H1 (cell line): ENCODE data around the gene ANXA4. TPM values are rescaled to one million over a fixed set of nuclear protein-coding genes. Genes with fewer than 3 reads are reported as not detected.

Source experiments
- BCL11A ChIP-seq, 2 experiments: IDR thresholded peaks; one replicate each; pipeline ENCODE4 v1.6.1; 2011; ENCODE audit warnings: low read depth in 2 of 2, low read length in 2 of 2, mild to moderate bottlenecking in 2 of 2
- CBX8 ChIP-seq: fragments of 300-800, 300-1000 bp; sonication (generic); IDR thresholded peaks from 2 replicates; pipeline ENCODE4 v1.7.1; 2016; ENCODE audit warnings: low read depth, low read length, borderline replicate concordance
- CHD2 ChIP-seq: IDR thresholded peaks from 2 replicates; pipeline ENCODE4 v1.6.1; 2012; ENCODE audit warnings: low read length, improper control_type of control experiment
- EP300 ChIP-seq, 2 experiments: IDR thresholded peaks; 1 replicate in 1 of 2; 2 replicates in 1 of 2; pipeline ENCODE4 v1.6.1; 2011 to 2012; ENCODE audit warnings: low read depth in 2 of 2, low read length in 2 of 2, mild to moderate bottlenecking in 2 of 2, borderline replicate concordance in 1 of 2, inconsistent platforms in 1 of 2, moderate library complexity in 1 of 2
- HDAC6 ChIP-seq: IDR thresholded peaks from one replicate; pipeline ENCODE4 v1.7.1; 2012; ENCODE audit warnings: low read depth, mild to moderate bottlenecking, inconsistent platforms, low read length, moderate library complexity
- KDM4A ChIP-seq: IDR thresholded peaks from one replicate; pipeline ENCODE4 v1.7.1; 2012; ENCODE audit warnings: low read depth, mild to moderate bottlenecking, moderate library complexity, low read length, inconsistent platforms; ENCODE audit not compliant: severe bottlenecking
- SP4 ChIP-seq: IDR thresholded peaks from 2 replicates; pipeline ENCODE4 v1.6.1; 2012; ENCODE audit warnings: low read length, inconsistent platforms
- TCF12 ChIP-seq: IDR thresholded peaks from 2 replicates; pipeline ENCODE4 v1.6.1; 2011; ENCODE audit warnings: low read depth, mild to moderate bottlenecking, low read length
- polyA plus RNA-seq, 7 experiments: library from polyadenylated mRNA; depleted of rRNA in 3 of 7; stranded (reverse) in 5 of 7; unstranded in 2 of 7; fragments of >200 nt in 5 of 7; fragments of 200-250 nt in 2 of 7; gene quantifications; 1 replicate in 5 of 7; 2 replicates in 1 of 7; 4 replicates in 1 of 7; pipeline versions ENCODE4 v1.2.1 to v1.2.3, GENCODE V29; 2011 to 2013; ENCODE audit warnings: missing spikeins in 2 of 7, mixed read lengths in 2 of 7
- total RNA-seq: library from RNA; stranded (reverse); fragmentation: NEBNext Ultra II Directional; extraction: Animal tissue kit (Norgen Biotek cat#: 25700); gene quantifications from 2 replicates; pipeline ENCODE4 v1.2.1, GENCODE V29; 2021
- TF ChIP-seq, protein P1 (sequence below): fragments of 300-600 bp; sonication (generic); IDR thresholded peaks from 2 replicates; pipeline ENCODE4 v1.7.1; 2012; ENCODE audit warnings: low read length, moderate library complexity, mild to moderate bottlenecking, inconsistent platforms; ENCODE audit not compliant: insufficient replicate concordance
- TF ChIP-seq, protein P2 (sequence below): IDR thresholded peaks from 2 replicates; pipeline ENCODE4 v1.6.1; 2012; ENCODE audit warnings: inconsistent platforms

The ANXA4 gene
- total and polyA plus RNA-seq, 2 of the 8 experiments (the other 6 are each of a cell fraction or from before 2014, with no cell fraction given): 9.4 to 17.6 TPM

DNA sequence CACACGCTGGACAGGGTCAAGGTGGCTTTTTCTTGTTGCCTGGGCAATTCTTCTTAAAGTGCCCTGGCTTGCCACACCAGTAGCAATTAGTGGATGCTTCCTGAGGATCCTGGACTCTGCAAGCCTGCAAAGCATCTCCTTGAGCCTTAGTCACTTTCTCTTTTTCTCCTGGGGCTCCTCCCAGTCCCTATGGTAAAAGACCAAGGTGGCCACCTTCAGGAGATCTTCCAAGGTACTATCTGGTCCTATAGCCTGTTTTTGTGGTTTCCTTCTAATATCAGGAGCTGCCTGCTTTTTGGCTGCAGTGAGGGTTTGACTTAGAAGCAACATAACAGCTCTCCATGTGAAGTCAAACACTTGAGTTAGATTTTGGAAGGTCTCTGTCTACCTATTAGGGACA lies 54.2 kb downstream of the ANXA4 start (continued):
- TF ChIP-seq, protein P1, sequence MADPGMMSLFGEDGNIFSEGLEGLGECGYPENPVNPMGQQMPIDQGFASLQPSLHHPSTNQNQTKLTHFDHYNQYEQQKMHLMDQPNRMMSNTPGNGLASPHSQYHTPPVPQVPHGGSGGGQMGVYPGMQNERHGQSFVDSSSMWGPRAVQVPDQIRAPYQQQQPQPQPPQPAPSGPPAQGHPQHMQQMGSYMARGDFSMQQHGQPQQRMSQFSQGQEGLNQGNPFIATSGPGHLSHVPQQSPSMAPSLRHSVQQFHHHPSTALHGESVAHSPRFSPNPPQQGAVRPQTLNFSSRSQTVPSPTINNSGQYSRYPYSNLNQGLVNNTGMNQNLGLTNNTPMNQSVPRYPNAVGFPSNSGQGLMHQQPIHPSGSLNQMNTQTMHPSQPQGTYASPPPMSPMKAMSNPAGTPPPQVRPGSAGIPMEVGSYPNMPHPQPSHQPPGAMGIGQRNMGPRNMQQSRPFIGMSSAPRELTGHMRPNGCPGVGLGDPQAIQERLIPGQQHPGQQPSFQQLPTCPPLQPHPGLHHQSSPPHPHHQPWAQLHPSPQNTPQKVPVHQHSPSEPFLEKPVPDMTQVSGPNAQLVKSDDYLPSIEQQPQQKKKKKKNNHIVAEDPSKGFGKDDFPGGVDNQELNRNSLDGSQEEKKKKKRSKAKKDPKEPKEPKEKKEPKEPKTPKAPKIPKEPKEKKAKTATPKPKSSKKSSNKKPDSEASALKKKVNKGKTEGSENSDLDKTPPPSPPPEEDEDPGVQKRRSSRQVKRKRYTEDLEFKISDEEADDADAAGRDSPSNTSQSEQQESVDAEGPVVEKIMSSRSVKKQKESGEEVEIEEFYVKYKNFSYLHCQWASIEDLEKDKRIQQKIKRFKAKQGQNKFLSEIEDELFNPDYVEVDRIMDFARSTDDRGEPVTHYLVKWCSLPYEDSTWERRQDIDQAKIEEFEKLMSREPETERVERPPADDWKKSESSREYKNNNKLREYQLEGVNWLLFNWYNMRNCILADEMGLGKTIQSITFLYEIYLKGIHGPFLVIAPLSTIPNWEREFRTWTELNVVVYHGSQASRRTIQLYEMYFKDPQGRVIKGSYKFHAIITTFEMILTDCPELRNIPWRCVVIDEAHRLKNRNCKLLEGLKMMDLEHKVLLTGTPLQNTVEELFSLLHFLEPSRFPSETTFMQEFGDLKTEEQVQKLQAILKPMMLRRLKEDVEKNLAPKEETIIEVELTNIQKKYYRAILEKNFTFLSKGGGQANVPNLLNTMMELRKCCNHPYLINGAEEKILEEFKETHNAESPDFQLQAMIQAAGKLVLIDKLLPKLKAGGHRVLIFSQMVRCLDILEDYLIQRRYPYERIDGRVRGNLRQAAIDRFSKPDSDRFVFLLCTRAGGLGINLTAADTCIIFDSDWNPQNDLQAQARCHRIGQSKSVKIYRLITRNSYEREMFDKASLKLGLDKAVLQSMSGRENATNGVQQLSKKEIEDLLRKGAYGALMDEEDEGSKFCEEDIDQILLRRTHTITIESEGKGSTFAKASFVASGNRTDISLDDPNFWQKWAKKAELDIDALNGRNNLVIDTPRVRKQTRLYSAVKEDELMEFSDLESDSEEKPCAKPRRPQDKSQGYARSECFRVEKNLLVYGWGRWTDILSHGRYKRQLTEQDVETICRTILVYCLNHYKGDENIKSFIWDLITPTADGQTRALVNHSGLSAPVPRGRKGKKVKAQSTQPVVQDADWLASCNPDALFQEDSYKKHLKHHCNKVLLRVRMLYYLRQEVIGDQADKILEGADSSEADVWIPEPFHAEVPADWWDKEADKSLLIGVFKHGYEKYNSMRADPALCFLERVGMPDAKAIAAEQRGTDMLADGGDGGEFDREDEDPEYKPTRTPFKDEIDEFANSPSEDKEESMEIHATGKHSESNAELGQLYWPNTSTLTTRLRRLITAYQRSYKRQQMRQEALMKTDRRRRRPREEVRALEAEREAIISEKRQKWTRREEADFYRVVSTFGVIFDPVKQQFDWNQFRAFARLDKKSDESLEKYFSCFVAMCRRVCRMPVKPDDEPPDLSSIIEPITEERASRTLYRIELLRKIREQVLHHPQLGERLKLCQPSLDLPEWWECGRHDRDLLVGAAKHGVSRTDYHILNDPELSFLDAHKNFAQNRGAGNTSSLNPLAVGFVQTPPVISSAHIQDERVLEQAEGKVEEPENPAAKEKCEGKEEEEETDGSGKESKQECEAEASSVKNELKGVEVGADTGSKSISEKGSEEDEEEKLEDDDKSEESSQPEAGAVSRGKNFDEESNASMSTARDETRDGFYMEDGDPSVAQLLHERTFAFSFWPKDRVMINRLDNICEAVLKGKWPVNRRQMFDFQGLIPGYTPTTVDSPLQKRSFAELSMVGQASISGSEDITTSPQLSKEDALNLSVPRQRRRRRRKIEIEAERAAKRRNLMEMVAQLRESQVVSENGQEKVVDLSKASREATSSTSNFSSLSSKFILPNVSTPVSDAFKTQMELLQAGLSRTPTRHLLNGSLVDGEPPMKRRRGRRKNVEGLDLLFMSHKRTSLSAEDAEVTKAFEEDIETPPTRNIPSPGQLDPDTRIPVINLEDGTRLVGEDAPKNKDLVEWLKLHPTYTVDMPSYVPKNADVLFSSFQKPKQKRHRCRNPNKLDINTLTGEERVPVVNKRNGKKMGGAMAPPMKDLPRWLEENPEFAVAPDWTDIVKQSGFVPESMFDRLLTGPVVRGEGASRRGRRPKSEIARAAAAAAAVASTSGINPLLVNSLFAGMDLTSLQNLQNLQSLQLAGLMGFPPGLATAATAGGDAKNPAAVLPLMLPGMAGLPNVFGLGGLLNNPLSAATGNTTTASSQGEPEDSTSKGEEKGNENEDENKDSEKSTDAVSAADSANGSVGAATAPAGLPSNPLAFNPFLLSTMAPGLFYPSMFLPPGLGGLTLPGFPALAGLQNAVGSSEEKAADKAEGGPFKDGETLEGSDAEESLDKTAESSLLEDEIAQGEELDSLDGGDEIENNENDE: no peak
- TF ChIP-seq CHD2 (no peak), TCF12 (no peak), KDM4A (no peak), SP4 (no peak), CBX8 (no peak), BCL11A (IDR thresholded peaks at IDR 0.05; ENCODE audit: low read depth in 2 of 2, low read length in 2 of 2) (no peak), EP300 (IDR thresholded peaks at IDR 0.05; ENCODE audit: borderline replicate concordance in 1 of 2, low read depth in 2 of 2, low read length in 2 of 2) (no peak), HDAC6 (no peak)
- TF ChIP-seq, protein P2, sequence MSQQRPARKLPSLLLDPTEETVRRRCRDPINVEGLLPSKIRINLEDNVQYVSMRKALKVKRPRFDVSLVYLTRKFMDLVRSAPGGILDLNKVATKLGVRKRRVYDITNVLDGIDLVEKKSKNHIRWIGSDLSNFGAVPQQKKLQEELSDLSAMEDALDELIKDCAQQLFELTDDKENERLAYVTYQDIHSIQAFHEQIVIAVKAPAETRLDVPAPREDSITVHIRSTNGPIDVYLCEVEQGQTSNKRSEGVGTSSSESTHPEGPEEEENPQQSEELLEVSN: no peak
